Stimulated activated CD4-positive, alpha-beta T cell treated with anti-CD3 and anti-CD28 coated beads, Interleukin-12 subunit alpha, Interleukin-12 subunit beta, amount 100 ng/mL, for 24 hours (primary cell): Measurements from ENCODE around the gene TLE3.
A peak's percentile ranks its signal among the peaks of the same experiment; 100 is the strongest.

Experiments
- DNase-seq, 2 experiments: peaks; one replicate each; pipeline ENCODE4 v3.0.0-alpha.2; 2020; ENCODE audit warnings: low read depth in 2 of 2

The TLE3 gene

DNA sequence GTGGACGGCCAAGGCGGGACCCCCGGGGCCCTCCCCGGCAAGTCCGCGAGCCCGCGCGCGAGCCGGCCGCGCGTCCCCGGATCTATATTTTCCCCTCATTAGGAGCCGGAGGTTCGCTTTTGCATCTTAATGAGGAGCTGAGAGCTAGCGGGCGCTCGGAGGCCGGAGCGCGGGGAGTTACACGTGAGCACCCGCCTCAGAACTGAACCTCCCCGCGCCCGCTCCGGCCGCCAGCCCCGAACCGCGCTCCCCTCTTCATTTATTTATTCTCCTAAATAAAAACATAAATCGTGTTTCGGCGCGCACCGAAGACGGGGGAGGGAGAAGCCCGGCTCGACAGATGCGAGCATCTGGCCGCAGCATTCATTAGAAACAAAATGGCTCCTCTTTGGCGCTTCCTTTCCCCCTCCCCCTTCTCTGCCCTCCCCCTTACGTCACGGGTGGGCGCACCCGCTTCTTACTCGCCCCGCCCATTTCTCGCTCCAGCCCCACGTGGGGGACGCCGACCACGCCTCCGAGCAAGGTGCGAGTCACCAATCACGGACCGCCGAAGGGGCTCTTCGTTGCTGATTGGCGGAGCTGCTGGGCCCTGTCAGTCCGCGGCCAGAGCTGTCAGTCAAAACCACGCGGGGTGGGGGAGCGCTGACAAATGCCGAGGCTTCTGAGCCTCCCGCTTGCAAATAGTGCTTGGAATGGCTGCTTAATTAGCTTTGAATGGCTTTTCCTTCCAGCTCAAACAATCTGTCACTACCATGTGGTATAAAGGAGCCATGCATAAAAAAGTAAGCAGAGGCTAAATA is 1.6 kb upstream of the TLE3 start:
- peak; percentile 99 to 100 for DNase-seq

DNA sequence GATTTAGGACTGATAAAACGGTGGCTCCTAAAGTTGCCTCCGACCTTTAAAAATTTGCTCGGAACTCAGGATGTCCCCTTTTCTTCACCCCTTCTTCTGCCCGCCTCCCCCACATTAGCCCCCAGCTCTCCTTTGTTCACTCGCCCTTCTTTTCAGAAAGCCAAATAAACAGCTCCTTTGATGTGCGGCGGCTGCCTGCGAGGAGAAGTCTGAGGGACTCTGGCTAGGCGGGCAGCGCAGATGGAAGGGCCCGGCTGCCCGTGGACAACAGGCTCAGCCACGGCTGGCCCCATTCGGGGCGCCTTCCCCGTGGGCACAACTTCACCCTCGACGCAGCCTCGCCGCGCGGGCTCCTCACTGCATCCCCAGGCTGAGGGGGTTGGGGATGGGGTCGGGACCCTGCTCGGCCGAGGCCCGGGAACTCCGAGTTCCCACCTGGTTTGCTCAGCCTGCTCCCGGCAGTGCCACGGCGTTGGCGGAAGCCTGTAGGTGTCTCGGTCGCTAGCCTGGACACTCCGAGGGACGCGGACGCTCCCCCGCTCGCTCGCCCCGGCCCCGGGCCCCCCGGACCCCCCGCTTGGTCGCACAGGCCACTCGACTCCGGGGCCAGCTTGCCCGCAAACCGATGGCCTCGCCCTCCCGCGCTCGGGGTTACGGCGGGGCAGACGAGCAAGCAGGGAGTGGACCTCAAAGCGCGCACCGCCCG is 897 bp upstream of the TLE3 start:
- DNase-seq, result no peak

DNA sequence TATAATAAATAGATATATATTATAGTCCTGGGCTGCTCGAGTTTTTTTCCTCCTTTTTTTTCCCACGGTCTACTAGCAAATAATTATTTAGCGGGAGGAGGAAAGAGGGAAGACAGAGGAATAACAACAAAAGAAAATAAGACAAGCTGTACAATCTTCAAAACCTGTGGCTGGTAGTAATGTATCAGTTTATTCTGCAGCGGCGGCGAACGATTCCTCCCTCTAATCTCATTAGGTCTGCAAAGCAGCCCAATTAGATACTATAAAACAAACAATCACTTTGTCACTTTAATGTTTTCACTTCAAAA is 390 bp upstream of the TLE3 start:
- DNase-seq, result no peak

DNA sequence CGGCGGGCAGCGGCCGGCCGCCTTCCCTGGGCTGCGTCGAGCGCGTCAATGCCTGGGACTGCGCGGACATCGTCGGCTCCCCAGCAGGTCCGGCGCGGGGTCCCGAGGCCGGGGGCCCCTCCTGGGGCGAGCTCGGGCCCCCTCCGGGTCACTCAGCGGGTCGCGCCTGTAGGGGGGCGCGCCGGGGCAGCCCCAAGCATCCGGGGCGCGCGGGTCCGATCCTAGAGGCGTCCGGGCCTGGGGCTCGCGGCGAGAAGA is 725 bp downstream of the TLE3 start:
- no peak for DNase-seq

DNA sequence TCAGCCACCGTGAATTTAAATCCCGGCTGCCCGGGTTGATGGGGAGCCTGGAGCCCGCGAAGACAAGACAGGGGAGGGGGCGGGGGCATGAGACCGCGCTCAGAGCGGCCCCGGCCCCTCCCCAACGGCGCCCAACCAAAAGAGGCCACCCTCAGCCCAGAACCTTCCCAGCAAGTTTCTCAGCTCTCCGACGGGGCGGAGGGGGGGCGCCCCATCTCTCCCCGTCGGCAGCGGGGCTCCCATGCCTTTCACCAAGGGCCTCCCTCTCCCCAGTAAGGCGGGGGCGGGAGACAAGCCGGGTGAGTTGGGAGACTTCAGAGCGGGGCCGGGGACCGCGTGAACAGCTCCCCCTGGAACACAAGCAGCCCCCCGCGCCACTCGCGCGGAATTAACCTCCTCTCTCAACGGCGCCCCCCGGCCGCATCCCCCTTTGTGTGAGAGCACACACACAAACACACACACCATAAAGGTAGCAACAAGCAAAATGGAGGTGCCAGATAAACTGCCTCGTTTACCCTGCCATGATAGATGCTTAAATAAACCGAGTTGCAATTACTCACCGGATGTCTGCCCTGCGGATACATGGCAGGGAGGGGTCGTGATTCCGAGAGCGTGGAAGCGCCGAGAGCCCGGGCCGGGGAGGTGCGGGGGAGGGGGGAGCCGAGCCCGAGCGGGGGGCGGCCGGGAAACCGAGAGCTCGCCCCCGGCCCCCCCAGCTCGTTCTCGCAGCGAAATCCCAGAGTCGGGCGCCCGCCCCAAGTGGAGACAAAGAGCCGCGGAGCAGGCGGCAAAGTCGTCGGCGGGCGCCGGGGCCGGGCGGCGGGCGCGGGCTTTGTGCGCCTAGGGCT is 1.3 kb downstream of the TLE3 start:
- peak; percentile 34 to 58 for DNase-seq

DNA sequence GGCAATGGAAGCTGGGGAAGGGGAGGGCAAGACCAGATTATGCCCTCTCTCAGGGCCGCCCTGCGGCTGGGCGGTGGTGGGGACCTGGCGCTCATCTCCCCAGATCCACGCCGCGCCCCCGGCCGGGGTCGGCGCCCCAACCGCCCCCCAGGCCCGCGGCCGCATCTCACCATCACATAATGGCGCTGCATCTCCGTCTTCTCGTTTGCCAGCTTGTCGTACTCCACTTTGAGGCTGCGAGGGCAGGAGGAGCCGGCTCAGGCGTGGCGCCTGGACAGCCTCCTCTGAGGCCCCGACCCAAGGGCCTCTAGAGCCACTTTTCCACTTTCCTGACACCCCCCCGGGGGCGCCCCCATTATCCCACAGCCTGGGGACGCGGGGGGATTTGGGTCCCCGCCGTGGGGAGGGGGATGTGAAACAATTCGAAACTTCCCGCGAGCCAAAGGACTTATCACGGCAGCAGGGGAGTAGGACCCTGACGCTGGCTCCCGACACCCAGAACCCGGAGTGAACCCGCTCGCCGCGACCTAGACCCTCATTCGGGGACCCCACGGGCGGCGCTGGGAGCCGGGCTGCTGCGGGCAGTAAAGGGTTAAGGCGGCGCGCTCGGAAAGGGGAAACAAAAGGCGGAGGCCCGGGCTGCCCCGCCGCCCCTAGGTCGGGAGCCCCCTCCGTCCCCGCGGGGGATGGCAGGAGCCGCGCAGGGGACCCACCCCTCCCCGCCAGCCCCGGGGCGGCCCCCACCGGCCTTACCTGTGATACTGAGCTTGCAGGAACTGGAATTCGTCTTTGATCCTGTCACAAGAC is 2.1 kb downstream of the TLE3 start:
- DNase-seq, result no peak

DNA sequence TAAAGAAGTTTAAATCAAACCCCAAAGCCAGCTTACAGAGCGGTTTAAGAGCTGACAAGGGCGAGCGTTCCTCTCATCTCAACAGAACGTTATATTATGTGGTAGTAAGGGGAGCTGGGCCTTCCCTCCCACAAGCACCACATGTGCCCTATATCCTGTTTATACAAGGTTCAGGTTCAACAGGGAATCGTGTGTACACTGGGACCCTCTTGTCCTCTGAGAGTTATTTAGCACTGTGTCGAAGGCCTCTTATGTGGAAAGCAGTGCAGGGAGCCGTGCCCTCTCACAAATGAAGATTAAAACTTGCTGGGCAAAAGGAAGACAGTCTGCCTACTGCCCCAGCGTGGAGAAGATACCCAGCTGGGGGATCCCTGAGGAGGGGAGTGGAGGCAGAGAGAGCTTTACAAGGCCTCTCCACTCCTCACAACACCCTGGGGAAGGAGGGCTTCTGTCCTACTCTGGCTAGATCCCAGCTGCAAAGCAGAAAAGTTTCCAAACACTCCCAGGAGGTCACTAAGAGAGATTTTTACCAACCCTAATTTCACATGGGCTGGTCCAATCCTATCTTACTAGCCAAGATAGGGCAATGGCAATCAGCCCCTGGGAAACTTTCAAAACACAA is 2.9 kb downstream of the TLE3 start:
- DNase-seq, result no peak

DNA sequence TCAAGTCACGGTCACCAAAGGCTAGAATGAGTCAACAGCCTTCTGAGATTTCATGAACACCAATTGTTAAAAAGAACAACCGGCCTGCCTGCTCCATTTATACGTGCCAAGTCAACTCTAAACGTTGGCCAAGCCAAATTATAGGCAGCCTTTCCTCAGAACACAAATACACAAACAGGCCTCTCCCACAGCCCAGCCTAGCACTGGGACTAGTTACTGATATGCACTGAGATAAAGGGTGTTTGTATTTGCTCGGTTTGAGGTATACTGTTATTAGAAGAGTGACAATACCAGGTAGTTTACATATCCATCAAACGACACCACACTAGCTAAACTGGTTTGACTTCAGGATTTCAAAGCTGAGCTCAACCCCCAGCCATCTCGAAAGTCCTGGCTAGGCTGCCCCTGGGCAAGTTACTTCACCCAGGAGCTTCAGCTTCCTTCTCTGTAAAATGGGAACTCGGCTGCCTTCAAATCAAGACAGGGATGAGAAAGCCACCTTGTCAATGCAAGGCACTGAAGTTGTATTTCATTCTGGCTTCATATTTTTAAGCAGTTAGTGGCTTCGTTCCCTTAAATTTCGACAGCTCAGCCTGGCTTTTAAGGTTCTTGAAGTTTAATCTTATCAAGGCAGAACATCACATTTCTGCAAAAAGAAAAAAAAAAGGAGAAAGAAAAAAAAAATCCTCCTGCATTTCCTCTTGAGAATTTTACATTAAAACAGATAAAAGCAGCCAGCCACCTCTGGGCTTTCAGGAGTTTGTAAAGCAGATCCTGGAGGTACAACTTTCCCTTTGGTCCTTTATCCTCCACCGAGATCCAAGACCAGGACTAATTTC is 4.0 kb downstream of the TLE3 start:
- no peak for DNase-seq

DNA sequence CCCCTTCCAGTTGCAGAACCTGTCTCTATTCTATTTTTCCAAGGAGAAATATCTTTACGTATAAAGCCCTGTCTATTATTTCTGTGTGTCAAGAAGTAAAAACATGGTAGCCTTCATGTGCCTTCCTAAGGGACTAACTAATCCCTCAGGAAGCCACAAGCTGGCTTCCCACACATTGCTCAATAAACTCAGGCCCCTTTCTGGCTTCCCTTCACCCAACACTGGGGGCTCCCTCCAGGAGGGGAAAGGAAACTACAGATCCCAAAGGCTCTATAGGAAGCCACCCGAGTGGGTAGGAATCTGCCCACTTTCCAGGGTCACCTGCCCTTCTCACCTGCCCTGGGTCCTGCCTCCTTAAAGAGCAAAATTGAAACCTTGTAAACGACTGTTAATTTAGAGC is 4.6 kb downstream of the TLE3 start:
- no peak for DNase-seq

DNA sequence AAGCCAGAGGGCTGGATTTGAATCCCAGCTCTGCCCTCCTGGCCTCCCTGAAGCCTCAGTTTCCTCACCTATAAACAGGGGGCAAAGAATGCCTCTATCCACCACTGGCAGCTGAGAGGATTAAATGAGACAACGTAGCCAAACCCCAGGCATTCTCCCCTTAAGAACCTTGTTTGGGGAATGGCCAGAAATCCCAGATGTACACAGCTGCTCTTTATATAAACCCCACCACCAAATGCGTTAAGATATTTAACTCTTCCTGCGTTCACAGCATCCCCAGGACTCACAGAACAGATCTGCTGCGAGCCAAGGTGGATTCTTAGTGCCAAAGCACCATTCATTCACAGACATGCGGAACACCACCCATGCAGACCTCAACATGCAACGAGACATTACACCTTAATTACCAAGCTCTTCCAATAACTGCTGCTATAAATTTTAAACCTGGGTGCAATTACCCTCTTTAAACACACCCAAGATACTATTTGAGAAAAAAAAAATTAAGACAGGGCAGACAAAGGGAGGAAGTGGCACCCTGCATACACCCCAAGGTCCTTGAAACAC is 5.2 kb downstream of the TLE3 start:
- DNase-seq, result no peak

DNA sequence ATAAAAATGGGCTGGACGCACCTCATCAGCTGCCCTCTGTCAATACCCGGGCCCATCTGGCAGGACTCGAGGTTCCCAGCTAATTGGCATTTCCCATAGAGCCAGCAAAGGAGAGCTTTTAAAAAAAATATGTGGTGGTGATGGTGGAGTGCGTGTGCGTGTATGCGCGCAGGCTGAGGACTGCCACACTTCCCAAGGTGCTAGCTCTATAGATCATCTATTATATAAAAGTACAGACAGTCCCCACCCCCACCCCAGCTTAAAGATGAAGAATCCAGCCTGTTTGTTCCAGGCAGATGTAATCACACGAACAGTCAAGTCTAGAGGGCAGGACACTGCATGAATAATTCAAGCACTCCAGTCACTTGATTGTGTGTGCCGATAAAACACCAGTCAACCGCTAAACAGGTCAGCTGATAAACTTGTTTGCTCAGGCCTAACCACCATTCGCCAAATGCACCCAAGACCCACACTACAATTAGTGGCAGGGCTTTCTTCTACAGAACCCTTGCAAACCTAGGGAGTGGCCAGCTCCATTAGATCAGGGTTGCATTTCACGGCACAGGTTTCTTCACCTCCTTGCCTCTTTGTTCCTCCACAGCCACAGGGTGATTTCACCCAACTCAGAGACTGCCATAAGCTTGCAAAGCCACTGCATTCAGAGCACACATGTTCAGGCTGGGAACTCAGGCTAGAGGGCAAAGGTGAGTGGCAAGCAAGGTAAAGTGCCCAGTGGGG is 5.8 kb downstream of the TLE3 start:
- no peak for DNase-seq

DNA sequence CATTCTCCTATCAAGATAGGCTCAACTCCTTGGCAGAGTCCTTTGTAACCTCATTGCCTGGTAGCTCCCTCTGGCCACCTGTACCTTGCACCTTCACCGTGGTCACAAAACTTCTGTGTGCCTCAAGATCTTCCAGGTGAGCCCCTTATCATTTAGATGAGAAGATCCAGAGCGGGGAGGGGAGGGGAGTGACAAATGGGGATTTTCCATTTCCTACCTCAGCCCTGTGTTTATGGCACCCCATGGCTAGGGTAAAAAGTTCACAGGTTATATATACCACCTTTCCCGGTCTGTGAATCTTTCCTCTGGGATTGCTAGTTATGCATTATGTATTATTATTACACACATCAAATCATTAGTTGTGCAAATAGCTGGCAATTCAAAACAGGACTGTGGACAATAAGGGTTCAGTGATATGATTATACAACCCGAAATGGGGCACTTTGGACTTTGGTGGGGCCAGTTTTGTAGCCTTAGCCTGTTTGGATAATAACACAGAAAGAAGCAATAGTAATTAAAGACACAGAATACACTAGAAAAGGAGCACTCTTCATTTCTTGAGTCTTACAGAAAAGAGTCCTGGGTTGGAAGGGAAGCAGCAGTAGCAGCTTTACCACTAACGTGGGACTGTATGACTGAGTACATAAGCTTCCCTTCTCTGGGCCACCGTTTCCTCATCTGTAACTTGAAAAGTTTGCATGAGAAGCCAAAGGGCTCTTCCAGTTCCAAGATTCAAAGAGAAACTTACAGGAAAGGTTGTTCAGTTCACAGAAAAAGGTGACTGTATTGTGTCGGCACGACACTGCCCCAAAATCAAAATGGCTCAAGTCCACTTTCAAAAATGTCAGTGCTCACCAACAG is 7.1 kb downstream of the TLE3 start:
- no peak for DNase-seq

DNA sequence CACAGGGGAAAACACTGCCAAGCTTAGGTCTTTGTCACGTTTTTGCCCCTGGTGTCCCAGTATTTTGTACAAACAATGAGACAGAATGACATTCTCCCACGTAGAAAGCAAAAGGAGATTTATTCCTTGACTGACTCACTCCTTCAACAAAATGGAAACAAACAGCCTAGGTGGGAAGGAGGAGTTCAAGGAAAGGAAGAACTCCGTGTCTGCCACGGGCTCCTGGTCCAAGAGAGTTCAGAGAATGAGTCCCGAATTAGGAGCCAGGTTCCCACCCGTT is 8.1 kb downstream of the TLE3 start:
- DNase-seq, result no peak

DNA sequence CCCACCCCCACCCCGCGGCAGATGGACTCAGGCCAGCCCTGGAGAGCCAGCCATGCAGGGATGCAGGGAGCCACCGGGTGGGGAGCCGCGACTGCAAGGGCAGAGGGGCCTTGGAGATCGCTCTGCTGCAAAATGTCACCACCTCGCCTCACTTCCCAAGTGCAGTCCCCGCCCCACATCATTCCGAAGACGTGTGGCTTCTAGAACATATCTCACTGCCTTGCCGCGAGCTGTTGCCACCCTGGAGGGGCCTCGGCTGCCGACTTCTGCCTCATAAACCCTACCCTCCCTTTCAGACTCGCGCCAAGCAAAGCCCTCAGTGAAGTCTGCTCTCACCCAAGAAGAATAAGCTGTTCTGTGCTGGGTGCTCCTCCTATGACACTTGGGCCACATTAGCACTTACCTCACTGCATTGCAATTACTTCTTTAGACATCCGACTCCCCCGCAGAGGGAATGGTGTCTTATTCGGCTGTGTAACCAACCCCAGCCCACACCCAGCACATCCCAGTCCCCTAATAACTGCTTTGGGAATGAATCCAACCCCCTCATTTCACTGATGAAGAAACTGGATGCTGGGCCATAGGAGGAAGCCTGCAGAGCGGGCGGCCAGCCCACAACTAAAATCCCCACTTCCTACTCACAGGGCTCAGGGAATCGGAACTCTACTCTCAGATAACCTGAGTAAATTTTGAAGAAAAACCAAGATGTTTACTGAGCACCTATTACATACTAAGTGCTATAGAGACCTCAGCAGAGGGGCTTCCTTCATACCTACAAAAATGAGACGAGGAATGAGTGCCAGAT is 8.6 kb downstream of the TLE3 start:
- DNase-seq, result no peak

DNA sequence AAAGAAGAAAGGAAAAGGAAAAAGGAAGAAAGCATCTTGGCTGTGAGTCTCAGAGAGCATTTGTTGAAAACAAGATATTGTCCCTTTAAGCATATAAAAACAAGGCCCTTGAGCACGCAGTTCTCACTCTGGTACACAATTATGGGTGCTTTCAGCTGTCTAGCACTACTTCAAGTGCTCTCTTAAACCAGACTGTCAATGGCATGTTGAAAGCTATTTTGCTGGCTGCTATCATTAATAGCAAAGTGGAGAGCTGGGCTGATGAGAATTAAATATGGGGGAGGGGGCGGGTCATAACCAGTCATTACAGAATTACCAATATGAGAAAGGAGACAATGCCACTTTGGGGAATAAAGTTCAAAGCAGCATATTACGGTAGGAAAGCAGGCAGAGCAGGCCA is 9.3 kb downstream of the TLE3 start:
- no peak for DNase-seq

DNA sequence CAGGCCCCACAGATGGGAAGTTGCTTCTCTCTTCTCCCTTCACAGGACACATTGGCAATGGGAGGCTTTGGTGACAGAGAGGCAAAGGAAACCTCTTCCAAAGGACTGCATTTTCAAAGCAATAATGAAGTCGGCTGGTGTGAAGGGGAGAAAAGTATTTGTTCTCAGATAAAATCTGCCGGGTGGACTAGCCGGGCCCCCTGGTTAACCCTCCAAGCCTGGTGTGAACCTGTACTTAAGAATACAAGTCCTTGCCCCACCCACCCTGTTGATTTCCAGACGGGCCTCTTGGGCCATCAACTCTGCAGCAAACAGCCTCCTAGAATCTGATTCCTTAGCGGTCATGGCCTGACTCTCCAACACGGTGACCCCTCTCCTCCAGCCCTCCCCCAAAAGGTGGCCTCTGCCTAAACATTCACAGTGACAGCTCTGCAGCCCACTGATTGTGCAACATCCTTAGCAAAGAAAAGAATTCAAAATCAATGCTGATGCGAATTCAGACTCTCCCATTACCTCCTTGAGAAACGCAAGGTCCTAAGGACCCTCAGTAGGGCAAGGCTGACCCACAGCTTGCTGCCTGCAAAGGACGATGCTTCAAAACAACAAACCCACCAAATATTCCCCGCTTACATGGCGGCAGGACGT is 9.9 kb downstream of the TLE3 start:
- no peak for DNase-seq

DNA sequence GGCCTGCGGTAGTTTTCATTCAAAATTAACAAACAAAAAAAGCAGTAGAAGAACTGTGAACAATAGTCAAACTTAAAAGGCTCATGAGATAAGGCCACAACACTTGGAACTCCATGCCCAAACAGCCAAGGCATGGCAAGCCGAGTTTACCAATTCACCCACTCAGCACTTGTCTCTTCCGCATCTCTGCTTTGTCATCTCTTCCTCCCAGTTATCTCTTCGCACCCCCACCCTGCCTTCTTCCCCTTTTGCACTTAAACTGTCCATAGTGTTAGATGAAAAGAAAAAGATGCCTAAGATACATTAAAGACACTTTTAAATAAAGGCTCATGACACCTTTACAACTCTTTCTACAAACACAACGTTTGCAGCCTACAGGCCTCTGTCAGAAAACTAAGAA is 11.1 kb downstream of the TLE3 start:
- DNase-seq, result no peak

DNA sequence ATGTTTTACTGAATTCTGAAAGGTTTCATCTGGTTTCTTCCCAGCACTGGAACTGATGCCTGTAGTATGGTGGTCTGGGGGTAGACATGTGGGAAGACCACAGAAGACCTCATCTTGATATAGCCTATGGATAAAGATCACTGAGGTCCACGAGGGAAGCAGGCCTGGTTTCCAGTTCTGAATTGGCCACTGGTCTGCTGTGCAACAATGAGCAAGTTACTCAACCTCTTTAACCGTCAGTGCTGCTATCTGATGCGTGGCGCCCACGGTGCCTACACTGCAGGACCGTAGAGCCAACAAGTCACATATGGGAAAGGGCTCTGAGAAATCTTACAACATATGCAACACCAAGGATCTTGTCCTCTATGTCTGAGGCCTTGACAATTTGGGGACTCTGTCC is 13.3 kb downstream of the TLE3 start:
- no peak for DNase-seq
